Smooth muscle cell (in vitro differentiated cells): Measurements from ENCODE around the gene BAX. TPM values are rescaled to one million over a fixed set of nuclear protein-coding genes. Genes with fewer than 3 reads are reported as not detected.

ENCODE experiments used
- DNase-seq: peaks from one replicate; lab custom pipeline; 2025; ENCODE audit not compliant: unreplicated experiment; lab: John Stamatoyannopoulos, UW
- H2AFZ ChIP-seq: fragments of 200-600 bp; sonication (generic); 2 replicates; pipeline ENCODE4 v1.6.0; 2016; ENCODE audit warnings: antibody characterized with exemption, low read depth, mild to moderate bottlenecking
- H3F3A ChIP-seq: fragments of 200-600 bp; sonication (generic); 2 replicates; pipeline ENCODE4 v1.6.0; 2017; ENCODE audit warnings: antibody characterized with exemption, low read depth
- H3K27ac ChIP-seq: fragments of 200-600 bp; sonication (generic); 2 replicates; pipeline ENCODE4 v1.5.1; 2016; ENCODE audit warnings: low read depth, mild to moderate bottlenecking
- H3K27me3 ChIP-seq: fragments of 200-600 bp; sonication (generic); 2 replicates; pipeline ENCODE4 v1.6.1; 2016; ENCODE audit warnings: low read depth, mild to moderate bottlenecking
- H3K36me3 ChIP-seq: fragments of 200-600 bp; sonication (generic); 2 replicates; pipeline ENCODE4 v1.5.1; 2016; ENCODE audit warnings: low read depth
- H3K4me1 ChIP-seq: fragments of 200-600 bp; sonication (generic); 2 replicates; pipeline ENCODE4 v1.5.1; 2016; ENCODE audit warnings: low read depth
- H3K4me2 ChIP-seq: fragments of 200-600 bp; sonication (generic); 2 replicates; pipeline ENCODE4 v1.6.0; 2016; ENCODE audit warnings: mild to moderate bottlenecking
- H3K4me3 ChIP-seq: fragments of 200-600 bp; sonication (generic); 2 replicates; pipeline ENCODE4 v1.5.1; 2016; ENCODE audit warnings: mild to moderate bottlenecking
- H3K79me2 ChIP-seq: fragments of 200-600 bp; sonication (generic); 2 replicates; pipeline ENCODE4 v1.6.0; 2016; ENCODE audit warnings: low read depth, mild to moderate bottlenecking
- H3K9ac ChIP-seq: fragments of 200-600 bp; sonication (generic); 2 replicates; pipeline ENCODE4 v1.6.0; 2016; ENCODE audit warnings: low read depth
- H3K9me3 ChIP-seq: fragments of 200-600 bp; sonication (generic); replicated peaks from 2 replicates; pipeline ENCODE4 v1.5.1; 2016; ENCODE audit warnings: low read depth
- H4K20me1 ChIP-seq: fragments of 200-600 bp; sonication (generic); 2 replicates; pipeline ENCODE4 v1.6.0; 2016; ENCODE audit warnings: low read depth
- CTCF ChIP-seq: fragments of 200-600 bp; sonication (generic); IDR thresholded peaks from 2 replicates; pipeline ENCODE4 v1.5.1; 2017; ENCODE audit warnings: borderline replicate concordance, mild to moderate bottlenecking, antibody characterized with exemption; ENCODE audit not compliant: insufficient read depth, poor library complexity, severe bottlenecking
- WGBS: methylation state at CpG from one replicate; pipeline ENCODE4 v1.1.7; 2016; ENCODE audit warnings: low lambda C conversion rate; 5-methylcytosine and 5-hydroxymethylcytosine counted together
- polyA plus RNA-seq: library from polyadenylated mRNA; unstranded; fragments of >200 nt; fragmentation: Nextera tagmentation; extraction: Ambion mirVana; gene quantifications from 2 replicates; pipeline ENCODE4 v1.2.1, GENCODE V29; 2016
- total RNA-seq: library from RNA; depleted of rRNA; stranded (reverse); fragments of >200 nt; gene quantifications from 2 replicates; pipeline ENCODE4 v1.2.3, GENCODE V29; 2014

BAX gene
- total and polyA plus RNA-seq, 2 experiments from 2014 or later = 42.8 to 153 TPM

- WGBS = 33% methylated on average over 8 of the region's 8 CpGs
- peak overlapping the region; percentile 84 for H3K9ac ChIP-seq
- H3F3A ChIP-seq = no peaks in the 10 kb centered on the region
- H3K27me3 ChIP-seq = no peaks in the 10 kb centered on the region
- no peak for TF ChIP-seq CTCF
- H3K4me2 ChIP-seq = peak overlapping the region; percentile 92
- peak overlapping the region; percentile 30 for H2AFZ ChIP-seq
- H4K20me1 ChIP-seq = peaks cover 44% of the 10 kb centered on the region
- H3K4me3 ChIP-seq = peak overlapping the region; percentile 86
- H3K9me3 ChIP-seq = no peaks in the 10 kb centered on the region
- H3K27ac ChIP-seq = peak overlapping the region; percentile 82
- peaks cover 69% of the 10 kb centered on the region for H3K79me2 ChIP-seq
- H3K4me1 ChIP-seq = peaks cover 16% of the 10 kb centered on the region
- no peaks in the 10 kb centered on the region for H3K36me3 ChIP-seq
- no peak for DNase-seq
These were observed 37.4 kb downstream of the BAX start for GRCh38 chr19:48991873-48992580.

GRCh38 chr19:48992581-48993174 is 38.0 kb downstream of the BAX start:
- no peaks in the 10 kb centered on the region for H3F3A ChIP-seq
- H2AFZ ChIP-seq = peak overlapping the region; percentile 30
- H3K27me3 ChIP-seq = no peaks in the 10 kb centered on the region
- no peak for DNase-seq
- peak overlapping the region; percentile 82 for H3K27ac ChIP-seq
- H4K20me1 ChIP-seq = peaks cover 48% of the 10 kb centered on the region
- no peaks in the 10 kb centered on the region for H3K9me3 ChIP-seq
- peaks cover 72% of the 10 kb centered on the region for H3K79me2 ChIP-seq
- peak overlapping the region; percentile 84 for H3K9ac ChIP-seq
- peaks cover 16% of the 10 kb centered on the region for H3K4me1 ChIP-seq
- peak overlapping the region; percentile 86 for H3K4me3 ChIP-seq
- H3K4me2 ChIP-seq = peak overlapping the region; percentile 92
- TF ChIP-seq CTCF = no peak
- H3K36me3 ChIP-seq = no peaks in the 10 kb centered on the region
- WGBS = 1% methylated on average over 20 of the region's 20 CpGs

- H2AFZ ChIP-seq = peak within 1 kb of the TSS; percentile 30
- TF ChIP-seq CTCF = peak; percentile 88
- peaks cover 72% of the 10 kb centered on the region for H3K79me2 ChIP-seq
- no peaks in the 10 kb centered on the region for H3K27me3 ChIP-seq
- under 1% methylated on average over 56 of the region's 56 CpGs for WGBS
- peak; percentile 99 for DNase-seq
- H4K20me1 ChIP-seq = peaks cover 45% of the 10 kb centered on the region
- H3K4me1 ChIP-seq = peaks cover 16% of the 10 kb centered on the region
- peak within 1 kb of the TSS; percentile 86 for H3K4me3 ChIP-seq
- H3K9ac ChIP-seq = peak within 1 kb of the TSS; percentile 84
- H3K27ac ChIP-seq = peak within 1 kb of the TSS; percentile 82
- H3F3A ChIP-seq = no peaks in the 10 kb centered on the region
- no peaks in the 10 kb centered on the region for H3K36me3 ChIP-seq
- peak within 1 kb of the TSS; percentile 100 for H3K4me2 ChIP-seq
- no peaks in the 10 kb centered on the region for H3K9me3 ChIP-seq
These were observed 38.7 kb downstream of the BAX start, which contains the start of the genes GYS1 and RUVBL2 for GRCh38 chr19:48993175-48994034. Gene GYS1 (minus strand): TSS chr19:48993309. CDS start chr19:48993112, 197 bp downstream. Gene RUVBL2 (plus strand): TSS chr19:48993887. CDS start chr19:48993912, 25 bp downstream.
